Measurements from ENCODE around the gene LSM12. TPM values are rescaled to one million over a fixed set of nuclear protein-coding genes. Genes with fewer than 3 reads are reported as not detected.
A peak's percentile ranks its signal among the peaks of the same experiment; 100 is the strongest.

LSM12 gene
- 128 TPM in 2 replicates for total RNA-seq (2021)
- long read RNA-seq, transcript LSM12-201 (5 exons, 2,308 nt) = major isoform, 444 of 609 reads
- long read RNA-seq, partial matches to known transcripts = 13 of 609 reads
- long read RNA-seq, other reads (novel, unspliced or antisense) = 145 of 609 reads

GRCh38 chr17:44066204-44066930, at the start of gene LSM12:
TSS of gene LSM12 (minus strand) at chr17:44066671. CDS start at chr17:44066587, 84 bp downstream.
- H2BK15ac ChIP-seq (ENCODE audit: low read depth, low read length) = no peak within 1 kb of the TSS; the same call in 1 of the 2 replicates
- peaks cover 21 to 33% (median 29%) of the 10 kb centered on the region in 3 experiments for H3K36me3 Mint-ChIP-seq (ENCODE audit: insufficient read depth in 1 of 3, low read depth in 3 of 3)
- H3K18ac ChIP-seq (ENCODE audit: insufficient read length, low read depth, low read length) = peak within 1 kb of the TSS; percentile 96
- H3K4ac ChIP-seq (ENCODE audit: low read depth, low read length) = no peak within 1 kb of the TSS; the same call in 1 of the 2 replicates
- no peak within 1 kb of the TSS for H3K56ac ChIP-seq (ENCODE audit: insufficient read length, low read depth, low read length)
- peak within 1 kb of the TSS; percentile 63 for H3K4me2 ChIP-seq (ENCODE audit: insufficient read depth, insufficient read length, low read length)
- no peak within 1 kb of the TSS for H2BK12ac ChIP-seq (ENCODE audit: insufficient read length, low read depth, low read length)
- WGBS (ENCODE audit: extremely low coverage, insufficient read length, low lambda C conversion rate) = no CpG with 5 or more reads among the region's 65 CpGs
- peaks cover 6% of the 10 kb centered on the region for H3K79me1 ChIP-seq (ENCODE audit: insufficient read depth, low read depth, low read length, poor library complexity, severe bottlenecking)
- peak; percentile 95 for DNase-seq
- TF ChIP-seq CTCF (conservative IDR thresholded peaks at IDR 0.05) = no peak
- H4K20me1 ChIP-seq (ENCODE audit: control insufficient read depth, insufficient read depth, insufficient read length) = no peaks in the 10 kb centered on the region
- H4K5ac ChIP-seq (ENCODE audit: insufficient read length, low read depth, low read length) = no peak within 1 kb of the TSS
- H3K27ac Mint-ChIP-seq = peak within 1 kb of the TSS; percentile 97 to 99 (median 98)
- H3K14ac ChIP-seq (ENCODE audit: insufficient read depth, low read length) = peak within 1 kb of the TSS; percentile 97
- peaks cover 24% of the 10 kb centered on the region for H3K79me2 ChIP-seq (ENCODE audit: insufficient read depth, low read length)
- no peaks in the 10 kb centered on the region for H3K9me3 ChIP-seq (ENCODE audit: control insufficient read depth, low read depth, low read length)
- H3K9me3 Mint-ChIP-seq = no peaks in the 10 kb centered on the region; a peak in 1 of 5 replicates
- no peak within 1 kb of the TSS for H2AFZ ChIP-seq (ENCODE audit: low read length)
- peak within 1 kb of the TSS; percentile 95 for H3K9ac ChIP-seq (ENCODE audit: extremely low read depth, insufficient read length, low read length)
- no peak within 1 kb of the TSS for H2AK5ac ChIP-seq (ENCODE audit: insufficient read length, low read length)
- H3K27me3 ChIP-seq (ENCODE audit: insufficient read depth, low read length) = no peaks in the 10 kb centered on the region
- H3K4me3 Mint-ChIP-seq = peak within 1 kb of the TSS; percentile 95 to 99
- no peak within 1 kb of the TSS for H4K8ac ChIP-seq (replicated peaks; ENCODE audit: insufficient read length, low read depth, low read length)
- H2BK20ac ChIP-seq (ENCODE audit: low read depth, low read length, poor library complexity, severe bottlenecking) = no peak within 1 kb of the TSS
- H3K4me1 Mint-ChIP-seq = peaks cover 27 to 34% of the 10 kb centered on the region in 2 experiments
- no peaks in the 10 kb centered on the region for H3K27me3 Mint-ChIP-seq (ENCODE audit: low read depth)
- H4K91ac ChIP-seq (ENCODE audit: insufficient read length, low read depth, low read length) = no peak within 1 kb of the TSS
- H3K27ac ChIP-seq (ENCODE audit: insufficient read length, low read depth, low read length) = peak within 1 kb of the TSS; percentile 82
- H2BK120ac ChIP-seq (ENCODE audit: low read depth, low read length, poor library complexity, severe bottlenecking) = peak within 1 kb of the TSS; percentile 25
- no peak within 1 kb of the TSS for H3T11ph ChIP-seq (ENCODE audit: low read length)
- no peak within 1 kb of the TSS for H2BK5ac ChIP-seq (ENCODE audit: insufficient read length, low read length)
- H3K23ac ChIP-seq (ENCODE audit: insufficient read length, low read depth, low read length) = no peak within 1 kb of the TSS
- H3K23me2 ChIP-seq (ENCODE audit: insufficient read length, low read depth, low read length, poor library complexity, severe bottlenecking) = peaks cover 7% of the 10 kb centered on the region
- H3K4me1 ChIP-seq (ENCODE audit: insufficient read depth, low read length) = 0 out of 2 replicates have a peak, but pooled peaks cover 2% of the 10 kb centered on the region

Measured in H9 (cell line).